DMS153 (cell line): ENCODE data around the gene ARHGAP29.
A peak's percentile ranks its signal among the peaks of the same experiment; 100 is the strongest.
"Not testable (repeated sequence)": the region's sequence is repeated elsewhere in the genome, so short reads cannot be mapped to it uniquely, and the experiment has no call there.

Experiments
- DNase-seq: peaks from one replicate; lab custom pipeline; 2025; lab: John Stamatoyannopoulos, UW

The ARHGAP29 gene

DNA sequence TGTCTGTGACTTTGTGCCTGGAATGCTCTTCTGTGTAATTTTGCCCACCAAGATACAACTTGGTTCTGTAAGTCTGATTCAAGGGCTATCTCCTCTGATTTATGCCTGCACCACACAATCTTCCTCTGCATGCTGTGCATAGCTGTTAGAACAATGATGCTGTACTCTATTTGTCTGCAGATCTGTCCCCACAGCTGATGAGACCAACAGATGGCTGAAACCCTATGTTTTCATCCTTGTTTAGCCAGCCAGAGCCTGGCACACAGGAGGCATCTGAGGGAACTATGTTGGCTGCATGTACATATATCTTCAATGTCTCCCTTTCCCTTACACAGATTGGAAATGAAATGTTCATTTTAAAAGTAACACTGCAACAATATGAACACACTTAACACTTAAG, 58.5 kb downstream of the ARHGAP29 start:
- no peak for DNase-seq

DNA sequence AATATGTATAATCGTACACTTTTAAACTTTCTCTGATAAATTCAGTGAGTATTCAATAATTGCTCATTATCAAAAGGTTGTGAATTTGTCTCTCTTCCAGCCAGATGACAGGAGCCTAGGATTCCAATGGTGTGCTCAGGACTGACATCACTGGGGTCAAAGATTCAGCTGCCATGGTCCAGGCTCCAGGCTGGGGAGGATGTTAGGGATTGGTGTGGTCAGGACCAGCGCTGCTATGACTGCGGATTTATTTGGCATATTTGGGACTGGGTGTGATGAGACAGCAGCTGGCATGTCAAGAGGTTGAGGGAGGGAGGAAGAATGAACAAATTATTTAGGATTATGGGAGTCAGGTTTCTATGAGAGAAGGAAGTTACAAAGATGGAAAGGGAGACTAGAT, 68.3 kb downstream of the ARHGAP29 start:
- DNase-seq, result no peak

GRCh38 chr1:94165843-94166242, 71.5 kb downstream of the ARHGAP29 start:
- no peak for DNase-seq

- not testable (repeated sequence) for DNase-seq
These were observed 72.5 kb downstream of the ARHGAP29 start for GRCh38 chr1:94164885-94165284.

DNA sequence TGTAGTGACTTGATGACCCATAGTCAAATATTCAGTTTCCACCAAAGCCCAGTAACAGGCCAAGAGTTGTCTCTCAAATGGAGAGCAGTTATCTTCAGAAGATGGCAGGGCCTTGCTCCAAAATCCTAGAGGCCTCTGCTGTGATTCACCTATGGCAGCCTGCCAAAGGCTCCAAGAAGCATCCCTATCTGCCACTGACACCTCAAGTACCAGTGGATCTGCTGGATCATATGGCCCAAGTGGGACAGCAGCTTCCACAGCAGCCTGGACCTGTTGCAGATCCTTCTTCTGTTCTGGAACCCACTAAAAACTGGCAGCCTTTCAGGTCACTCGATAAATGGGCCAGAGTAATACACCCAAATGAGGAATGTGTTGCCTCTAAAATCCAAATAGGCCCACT, 73.3 kb downstream of the ARHGAP29 start:
- not testable (repeated sequence) for DNase-seq

DNA sequence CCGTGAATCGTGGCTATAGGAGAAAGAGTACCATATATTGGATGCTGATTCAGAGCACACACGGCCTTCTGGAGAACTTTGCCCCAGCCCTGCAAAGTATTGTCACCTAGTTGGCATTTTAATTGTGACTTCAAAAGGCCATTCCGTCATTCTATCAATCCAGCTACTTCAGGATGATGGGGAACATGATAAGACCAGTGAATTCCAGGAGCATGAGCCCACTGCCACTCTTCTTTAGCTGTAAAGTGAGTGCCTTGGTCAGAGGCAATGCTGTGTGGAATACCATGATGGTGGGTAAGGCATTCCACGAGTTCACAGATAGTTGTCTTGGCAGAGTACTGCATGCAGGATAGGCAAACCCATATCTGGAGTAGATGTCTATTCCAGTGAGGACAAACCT, 74.1 kb downstream of the ARHGAP29 start:
- DNase-seq, result not testable (repeated sequence)

GRCh38 chr1:94160811-94161210, 76.6 kb downstream of the ARHGAP29 start:
- no peak for DNase-seq

DNA sequence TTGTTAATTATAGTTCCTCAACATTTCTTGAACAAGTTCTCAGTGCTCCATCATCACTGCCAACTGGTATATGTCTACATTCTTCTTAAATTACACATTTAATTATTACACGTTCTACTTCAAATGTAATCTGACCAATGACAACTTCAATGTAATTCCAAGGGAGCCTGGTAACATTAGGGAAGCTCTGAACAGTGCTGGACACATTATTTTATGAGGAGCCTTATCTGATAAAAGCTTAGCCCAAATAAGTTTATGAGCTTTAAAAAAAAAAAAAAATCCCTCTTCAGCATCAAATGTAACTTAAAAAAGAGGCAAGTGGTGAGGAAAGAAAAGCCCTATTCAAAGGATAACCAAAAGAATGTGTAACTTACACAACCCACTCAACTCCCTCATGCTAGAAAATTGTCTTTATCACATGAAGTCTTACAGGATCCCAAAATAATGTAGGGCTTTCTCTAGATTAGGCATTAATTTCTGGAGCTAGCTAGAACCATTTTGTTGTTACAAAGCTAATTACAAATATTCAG, 81.2 kb downstream of the ARHGAP29 start:
- no peak for DNase-seq

- DNase-seq, result no peak
These were observed 82.4 kb downstream of the ARHGAP29 start for GRCh38 chr1:94154989-94155388.

- no peak for DNase-seq
These were observed 84.3 kb downstream of the ARHGAP29 start for GRCh38 chr1:94153133-94153532.

GRCh38 chr1:94149166-94149565, 88.2 kb downstream of the ARHGAP29 start:
- not testable (repeated sequence) for DNase-seq

- no peak for DNase-seq
These were observed 91.1 kb downstream of the ARHGAP29 start for GRCh38 chr1:94146273-94146672.

GRCh38 chr1:94144836-94145235, 92.5 kb downstream of the ARHGAP29 start:
- no peak for DNase-seq

GRCh38 chr1:94143809-94144176, 93.6 kb downstream of the ARHGAP29 start:
- DNase-seq, result peak; percentile 68

DNA sequence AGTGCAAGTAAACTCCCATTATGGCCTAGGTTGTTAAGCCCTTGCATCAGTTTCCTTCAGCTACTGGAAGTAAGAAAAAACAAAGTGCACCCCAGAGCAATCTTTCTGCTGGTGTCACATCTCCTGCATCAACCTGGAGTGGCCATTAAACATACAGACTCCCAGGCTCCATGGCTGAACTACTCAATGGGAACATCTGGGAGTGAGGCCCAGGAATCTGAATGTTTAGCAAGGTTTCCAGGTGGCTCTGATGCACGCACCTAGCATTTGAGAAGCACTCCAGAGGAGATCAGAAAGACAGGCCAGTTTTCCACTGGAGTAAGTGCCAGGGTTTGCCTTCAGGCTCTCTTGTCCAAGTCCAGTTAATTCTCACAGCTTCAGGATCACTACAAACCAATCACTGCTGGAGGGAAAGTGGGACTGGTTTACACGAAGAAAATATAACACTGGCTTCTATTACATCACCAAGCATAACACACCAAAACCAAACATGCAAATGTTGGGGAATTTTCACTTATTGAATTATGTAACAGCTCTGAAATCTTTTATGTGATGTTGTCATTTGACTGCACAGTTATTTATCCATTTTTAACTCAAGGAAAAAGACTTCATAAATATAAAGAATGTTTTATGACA, 94.1 kb downstream of the ARHGAP29 start:
- DNase-seq, result peak; percentile 9

GRCh38 chr1:94142583-94142982, 94.8 kb downstream of the ARHGAP29 start:
- DNase-seq, result no peak

- no peak for DNase-seq
These were observed 95.4 kb downstream of the ARHGAP29 start for GRCh38 chr1:94142022-94142421.

- DNase-seq, result no peak
These were observed 105.3 kb downstream of the ARHGAP29 start for GRCh38 chr1:94132111-94132510.

DNA sequence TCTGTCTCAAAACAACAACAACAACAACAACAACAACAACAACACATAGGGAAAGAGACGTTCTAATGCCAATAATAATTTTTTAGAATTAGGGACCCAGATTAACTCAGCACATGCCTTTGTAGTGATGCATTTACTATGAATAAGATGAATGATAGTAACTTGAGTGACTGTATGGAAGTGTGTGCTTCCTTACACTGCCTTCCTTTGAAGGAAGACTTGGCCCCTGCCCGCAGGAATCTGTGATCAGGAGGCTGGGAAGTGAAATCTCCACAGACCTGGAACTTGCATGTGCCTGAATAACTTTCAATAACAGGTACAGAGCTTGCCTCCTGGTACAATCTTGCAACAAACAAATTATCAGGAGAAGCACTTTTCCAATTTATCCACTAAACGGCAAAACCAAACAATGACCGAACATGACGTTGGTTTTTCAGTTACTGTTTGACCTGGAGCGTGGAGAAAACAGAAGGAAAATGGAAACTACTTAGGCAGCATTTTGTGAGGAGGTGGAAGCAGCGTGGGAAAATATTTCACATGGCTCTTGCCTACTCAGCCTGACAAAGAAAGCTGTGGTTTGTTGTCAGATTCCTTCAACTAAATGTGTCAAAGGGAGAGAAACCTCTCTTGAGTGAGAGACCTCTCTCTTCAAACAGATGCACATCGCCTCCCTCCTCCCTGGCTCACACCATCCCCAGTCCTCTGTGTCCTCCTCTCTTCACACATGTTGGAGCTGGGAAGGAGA, 106.4 kb downstream of the ARHGAP29 start:
- DNase-seq, result no peak

- no peak for DNase-seq
These were observed 110.7 kb downstream of the ARHGAP29 start for GRCh38 chr1:94126651-94127050.

- no peak for DNase-seq
These were observed 111.6 kb downstream of the ARHGAP29 start for GRCh38 chr1:94125551-94126514.

DNA sequence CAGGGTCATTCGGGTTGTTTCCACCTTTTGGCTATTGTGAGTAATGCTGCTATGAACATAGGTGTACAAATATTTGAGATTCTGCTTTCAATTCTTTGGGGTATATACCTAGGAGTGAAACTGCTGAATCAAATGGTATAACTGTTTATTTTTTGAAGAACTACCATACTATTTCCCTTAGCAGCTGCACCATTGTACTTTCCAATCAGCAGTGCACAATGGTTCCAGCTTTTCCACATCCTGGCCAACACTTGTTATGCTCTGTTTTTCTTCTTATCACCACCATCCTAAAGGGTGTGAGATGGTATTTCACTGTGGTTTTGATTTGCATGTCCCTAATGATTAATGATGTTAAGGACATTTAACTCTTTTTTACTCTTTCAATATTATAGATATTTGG, 112.8 kb downstream of the ARHGAP29 start:
- DNase-seq, result no peak
